HG03025 (cell line): ENCODE measurements around the gene ERC2.
"Not testable (repeated sequence)": the region's sequence is repeated elsewhere in the genome, so short reads cannot be mapped to it uniquely, and the experiment has no call there.

ENCODE experiments used
- ATAC-seq: cut with Tn5 transposase; IDR thresholded peaks from one replicate; pipeline ENCODE4 v1.9.1; 2021; ENCODE audit warnings: mild to moderate bottlenecking, moderate library complexity; ENCODE audit not compliant: unreplicated experiment, low FRiP score

Gene ERC2

DNA sequence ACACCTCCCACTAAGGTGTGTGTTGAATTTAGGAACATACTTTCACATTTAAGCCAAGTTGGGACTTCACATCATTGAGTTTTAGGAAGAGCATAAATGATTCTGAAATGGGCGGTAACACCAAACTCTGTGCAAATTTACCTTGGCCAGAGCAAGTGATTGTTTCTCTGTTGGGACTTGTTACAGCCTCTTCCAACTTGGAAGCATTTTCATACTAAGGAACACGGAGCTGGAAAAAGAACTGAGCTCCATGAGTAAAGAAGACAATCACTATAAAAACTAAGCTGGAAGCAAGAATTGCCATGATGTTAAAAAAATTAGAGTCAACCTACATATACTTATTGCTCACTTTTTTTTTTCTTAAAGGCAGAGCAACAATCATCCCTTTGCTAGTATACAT, 371.3 kb downstream of the ERC2 start:
- ATAC-seq: no peak

- ATAC-seq: no peak
Measured at GRCh38 chr3:56094170-56094569, 374.1 kb downstream of the ERC2 start.

- ATAC-seq: no peak
Measured at GRCh38 chr3:56089739-56090138, 378.5 kb downstream of the ERC2 start.

DNA sequence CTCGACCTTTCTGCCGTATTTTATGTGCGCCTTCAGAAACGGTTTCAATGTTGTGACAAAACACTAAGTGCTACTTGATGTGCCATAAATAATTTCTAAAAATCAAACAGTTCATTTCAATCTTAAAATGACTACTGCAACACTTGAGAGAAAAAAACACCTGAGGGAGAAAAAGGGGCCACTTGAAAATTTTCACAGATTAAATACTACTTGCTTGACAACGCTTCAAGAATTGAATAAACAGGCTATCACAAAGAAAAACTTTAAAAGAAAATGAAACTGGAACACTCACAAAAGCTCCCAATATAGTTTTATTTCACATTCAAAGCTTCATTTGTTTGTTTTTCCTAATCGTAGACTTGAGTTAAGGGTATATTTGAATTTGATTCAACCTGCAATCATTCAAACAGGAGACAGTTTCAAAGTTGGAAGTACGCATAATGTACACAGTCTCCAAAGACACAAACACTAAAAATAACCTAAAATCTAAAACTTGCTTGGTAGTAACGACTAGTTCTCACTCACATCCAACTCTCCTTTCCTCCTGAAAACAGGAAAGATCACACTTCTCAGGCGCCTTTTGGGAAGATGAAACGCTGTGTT, 380.7 kb downstream of the ERC2 start:
- no peak for ATAC-seq

GRCh38 chr3:56086355-56086754, 381.9 kb downstream of the ERC2 start:
- no peak for ATAC-seq

- ATAC-seq: no peak
Measured at GRCh38 chr3:56081246-56081645, 387.0 kb downstream of the ERC2 start.

GRCh38 chr3:56076746-56077145, 391.5 kb downstream of the ERC2 start:
- ATAC-seq: no peak

DNA sequence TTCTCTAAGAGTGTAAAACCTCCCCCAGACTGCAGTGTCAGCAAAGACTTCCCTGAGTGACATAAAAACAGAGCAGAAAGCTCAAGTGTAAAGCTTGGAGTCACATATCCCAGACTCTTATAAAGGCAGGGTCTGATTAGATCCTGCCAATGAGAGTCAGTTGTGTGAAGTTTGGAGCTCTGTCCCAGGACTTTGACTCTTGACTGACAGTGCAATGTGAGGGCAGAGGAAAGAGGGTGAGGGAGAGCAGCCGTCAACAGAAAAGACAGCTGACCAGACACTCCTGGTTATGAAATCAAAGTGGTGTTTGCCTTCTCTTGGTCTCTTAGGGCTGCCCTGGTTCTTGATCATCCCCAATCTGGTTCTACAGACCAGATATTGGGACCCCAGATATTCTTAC, 393.2 kb downstream of the ERC2 start:
- ATAC-seq: no peak

DNA sequence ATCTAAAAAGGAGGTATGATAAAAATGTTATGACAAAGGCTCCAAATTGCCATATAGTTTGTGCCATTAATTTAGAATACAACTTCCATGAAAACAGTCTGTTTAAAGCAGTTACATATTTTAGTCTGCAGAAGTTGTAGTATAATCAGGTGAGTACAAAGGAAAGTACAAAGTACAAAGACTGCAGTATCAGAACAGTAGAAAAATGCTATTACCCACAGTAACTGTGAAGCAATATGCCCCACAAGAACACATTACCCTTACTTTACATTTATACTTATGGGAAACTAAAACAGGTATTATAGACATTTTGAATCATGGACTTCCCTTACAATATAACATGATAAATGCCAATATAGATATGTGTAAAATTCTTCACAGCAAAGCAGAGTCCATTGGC, 398.5 kb downstream of the ERC2 start:
- no peak for ATAC-seq

- ATAC-seq: not testable (repeated sequence)
Measured at GRCh38 chr3:56066405-56066804, 401.9 kb downstream of the ERC2 start.

GRCh38 chr3:56064684-56065083, 403.6 kb downstream of the ERC2 start:
- no peak for ATAC-seq

DNA sequence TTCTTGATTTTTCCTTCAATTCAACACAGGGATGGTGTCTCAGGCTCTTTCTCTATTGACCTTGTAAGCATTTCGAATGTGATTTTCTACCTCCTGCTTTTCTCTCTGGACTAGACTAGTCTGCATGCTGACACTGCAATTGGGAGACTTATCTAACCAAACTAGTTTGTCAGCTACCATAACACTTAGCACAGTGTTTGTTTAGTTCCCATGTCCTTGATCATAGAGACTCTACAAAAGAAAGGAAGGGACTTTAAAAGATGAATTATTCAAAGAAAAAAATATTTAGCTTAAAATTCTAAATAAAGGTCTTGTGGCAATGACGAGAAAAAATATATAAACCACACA, 407.0 kb downstream of the ERC2 start:
- no peak for ATAC-seq

GRCh38 chr3:56060521-56061278, 407.6 kb downstream of the ERC2 start:
- ATAC-seq: no peak

DNA sequence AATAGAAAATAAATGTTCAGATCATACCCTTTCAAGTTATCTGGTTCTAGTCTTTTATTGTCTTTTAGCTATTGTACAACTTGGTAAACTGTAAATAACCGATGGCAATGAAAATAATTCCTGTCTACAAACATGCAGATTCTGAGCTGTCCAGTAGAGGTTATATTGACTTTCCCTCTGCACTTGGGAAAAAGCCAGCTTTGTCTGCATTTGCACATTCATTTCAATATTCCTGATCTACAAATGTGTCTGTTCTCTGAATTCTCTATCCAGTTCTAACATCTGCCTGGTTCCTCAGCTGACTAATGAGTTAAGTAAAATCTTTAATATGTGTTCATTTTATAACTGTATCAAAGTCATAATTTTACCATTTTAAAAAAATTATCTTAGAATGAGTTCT, 408.5 kb downstream of the ERC2 start:
- no peak for ATAC-seq

DNA sequence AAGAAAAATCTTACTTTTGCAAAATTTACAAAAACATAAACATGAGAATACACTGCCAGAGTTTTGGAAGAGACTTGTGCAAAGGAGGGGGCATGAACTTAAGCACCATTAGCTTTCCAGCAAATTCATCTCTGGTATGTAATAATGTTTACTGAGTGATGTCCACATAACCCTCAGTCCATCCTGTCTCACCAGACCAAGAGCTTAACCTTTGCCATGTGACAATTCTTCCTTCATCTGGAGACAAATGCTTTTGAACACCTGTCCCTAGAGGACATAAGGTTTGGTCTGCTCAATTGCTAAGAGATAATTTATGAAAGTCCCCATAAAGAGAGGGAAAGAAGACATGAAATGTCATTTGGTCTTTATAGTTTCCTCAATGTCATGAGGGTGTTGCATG, 412.3 kb downstream of the ERC2 start:
- ATAC-seq: no peak

DNA sequence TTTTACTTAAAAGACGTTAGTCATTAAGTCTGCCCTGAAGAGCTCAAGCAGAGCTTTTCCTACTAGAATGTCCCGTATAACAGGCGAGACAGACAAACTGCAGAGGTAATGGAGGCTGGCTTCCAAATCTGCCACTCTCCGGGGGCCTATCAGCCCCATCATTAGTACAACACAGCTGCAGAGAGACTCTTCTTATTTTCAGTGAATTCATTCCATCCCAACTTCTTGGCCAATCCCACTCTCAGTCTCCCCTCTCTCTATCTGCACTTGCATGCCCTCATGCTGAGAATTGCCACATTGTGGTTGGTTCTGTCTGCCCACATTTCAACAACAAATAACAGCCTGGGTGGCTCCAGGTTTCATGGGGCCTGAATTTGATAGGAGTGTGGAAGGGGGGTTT, 412.7 kb downstream of the ERC2 start:
- ATAC-seq: no peak

GRCh38 chr3:56054844-56055243, 413.4 kb downstream of the ERC2 start:
- ATAC-seq: no peak

GRCh38 chr3:56053727-56054126, 414.5 kb downstream of the ERC2 start:
- ATAC-seq: no peak

DNA sequence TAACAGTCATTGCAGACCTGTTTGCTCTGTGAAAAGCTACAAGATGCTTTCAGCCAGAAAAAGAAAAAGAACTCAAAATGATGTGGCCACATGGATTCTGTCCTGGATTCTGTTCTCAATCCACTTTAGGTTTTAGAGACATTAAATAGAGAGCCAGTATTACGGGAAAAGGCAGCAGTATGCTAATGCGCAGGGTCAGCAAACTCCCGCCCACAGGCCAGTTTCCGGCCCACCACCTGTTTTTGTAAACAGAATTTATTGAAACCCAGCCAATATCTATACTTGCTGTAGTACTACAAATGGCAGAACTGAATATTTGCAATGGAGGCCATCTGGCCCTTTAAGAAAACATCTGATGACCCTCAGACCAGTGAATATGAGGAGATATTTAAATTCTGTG, 416.1 kb downstream of the ERC2 start:
- ATAC-seq: no peak

DNA sequence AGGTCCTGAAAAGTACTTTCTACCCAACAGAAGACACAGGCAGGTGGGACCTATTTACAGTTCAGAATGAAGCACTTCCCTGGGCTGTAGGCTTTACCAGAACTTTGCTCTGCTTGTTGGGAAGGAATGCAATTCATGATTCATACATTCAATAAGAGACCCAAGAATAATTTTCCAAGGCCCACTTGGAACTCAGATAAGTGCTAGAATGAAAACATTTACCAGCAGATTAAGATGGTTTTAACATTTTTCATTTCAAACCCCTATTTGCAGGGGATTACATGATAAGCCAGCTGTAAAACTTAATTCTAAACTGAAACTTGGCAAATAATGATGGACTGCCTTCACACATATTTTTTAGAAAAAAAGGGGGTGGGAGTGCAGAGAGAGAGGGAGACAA, 417.2 kb downstream of the ERC2 start:
- no peak for ATAC-seq

DNA sequence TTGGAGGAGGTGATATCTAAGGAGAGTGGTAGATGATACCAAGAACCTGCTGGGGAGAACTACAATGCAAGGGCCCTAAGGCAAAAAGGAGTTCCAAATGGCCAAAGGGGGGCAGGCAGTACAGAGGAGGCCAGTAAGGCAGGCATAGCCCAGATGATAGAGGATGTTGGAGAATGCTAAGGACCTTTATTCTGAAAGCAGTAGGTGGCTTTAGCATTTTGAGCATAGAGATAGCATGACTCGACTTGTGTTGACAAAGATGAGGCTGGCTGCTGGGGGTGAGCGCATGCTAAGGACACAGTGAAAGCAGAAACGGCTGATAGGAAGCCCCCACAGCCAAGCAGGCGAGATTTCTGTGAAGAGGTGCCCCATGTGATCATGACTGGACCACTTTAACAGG, 419.3 kb downstream of the ERC2 start:
- no peak for ATAC-seq

GRCh38 chr3:56048331-56048730, 419.9 kb downstream of the ERC2 start:
- ATAC-seq: no peak
